HepG2 (cell line): ENCODE measurements around the gene NAB2. TPM values are rescaled to one million over a fixed set of nuclear protein-coding genes. Genes with fewer than 3 reads are reported as not detected.

Source experiments
- ATAC-seq: fragments of 200-7000 bp; cut with Tn5 transposase; 3 replicates; pipeline ENCODE4 v1.9.1; 2020; ENCODE audit warnings: mild to moderate bottlenecking, moderate library complexity
- BruUV-seq: library from RNA; stranded (reverse); fragments of 400-500 nt; replicated peaks from 2 replicates; lab custom pipeline; 2021; lab: Mats Ljungman, UMichigan
- CTCF ChIA-PET: fragments of 300-600 bp; formaldehyde crosslinking; extraction: SDS; loops from one replicate; lab custom pipeline; 2021; ENCODE audit warnings: low total read pairs, inconsistent platforms, low intra/inter-chr PET ratio; lab: Yijun Ruan, JAX
- POLR2A ChIA-PET: fragments of 350-600 bp; sonication (Branson Sonifier 250); formaldehyde crosslinking; loops from one replicate; lab custom pipeline; 2020; ENCODE audit warnings: antibody characterized with exemption, inconsistent platforms; lab: Yijun Ruan, JAX
- DNase-seq: peaks from one replicate; pipeline ENCODE4 v3.0.0-alpha.2; 2015; ENCODE audit warnings: low spot score
- FAIRE-seq: peaks from 3 replicates; lab custom pipeline; 2011; peaks lifted over from hg19 to GRCh38; lab: Jason Lieb, UNC
- H2AFZ ChIP-seq: one replicate; pipeline ENCODE4 v1.6.1; 2011; ENCODE audit warnings: low read length, inconsistent platforms
- H3K27ac ChIP-seq: fragments of 300-600 bp; 3 replicates; pipeline ENCODE4 v1.8.0; 2011; ENCODE audit warnings: mixed run types, mild to moderate bottlenecking, mixed read lengths, low read length, inconsistent platforms; ENCODE audit not compliant: insufficient read depth; ENCODE audit errors: extremely low read length
- H3K27me3 ChIP-seq, 2 experiments: fragments of 200-600 bp in 1 of 2; 2 replicates in 1 of 2; 3 replicates in 1 of 2; pipeline versions ENCODE4 v1.6.0 to v1.8.0; 2011; ENCODE audit warnings: low read length in 2 of 2, mild to moderate bottlenecking in 2 of 2, moderate library complexity in 2 of 2, inconsistent platforms in 1 of 2; ENCODE audit not compliant: insufficient read depth in 2 of 2, control insufficient read depth in 1 of 2
- H3K36me3 ChIP-seq, 2 experiments: fragments of 200-600 bp in 1 of 2; replicated peaks in 1 of 2; 2 replicates in 1 of 2; 3 replicates in 1 of 2; pipeline versions ENCODE4 v1.5.1 to v1.8.0; 2011; ENCODE audit warnings: low read length in 2 of 2, inconsistent platforms in 1 of 2; ENCODE audit not compliant: insufficient read depth in 2 of 2, control insufficient read depth in 1 of 2
- H3K4me1 ChIP-seq: 2 replicates; pipeline ENCODE4 v1.5.1; 2012; ENCODE audit warnings: low read length, inconsistent platforms; ENCODE audit not compliant: insufficient read depth
- H3K4me2 ChIP-seq: 2 replicates; pipeline ENCODE4 v1.6.0; 2011; ENCODE audit warnings: low read depth, low read length, inconsistent platforms
- H3K4me3 ChIP-seq, 3 experiments: fragments of 200-600 bp in 1 of 3; sonication (generic), shearing (Covaris generic) in 1 of 3; replicated peaks in 1 of 3; 2 replicates each; pipeline ENCODE4 v1.5.1; 2011 to 2016; ENCODE audit warnings: low read length in 3 of 3, inconsistent platforms in 2 of 3, low read depth in 2 of 3, mild to moderate bottlenecking in 2 of 3, control low read depth in 1 of 3, mixed read lengths in 1 of 3; ENCODE audit not compliant: insufficient read depth in 1 of 3
- H3K79me2 ChIP-seq: one replicate; pipeline ENCODE4 v1.6.1; 2011; ENCODE audit warnings: low read length, inconsistent platforms; ENCODE audit not compliant: insufficient read depth
- H3K9ac ChIP-seq: 2 replicates; pipeline ENCODE4 v1.6.0; 2011; ENCODE audit warnings: mild to moderate bottlenecking, low read depth, low read length, inconsistent platforms; ENCODE audit not compliant: insufficient read depth
- H3K9me3 ChIP-seq: 2 replicates; pipeline ENCODE4 v1.5.1; 2012; ENCODE audit warnings: mild to moderate bottlenecking, low read length
- H4K20me1 ChIP-seq: 2 replicates; pipeline ENCODE4 v1.6.0; 2011; ENCODE audit warnings: inconsistent platforms, mild to moderate bottlenecking, low read length, moderate library complexity; ENCODE audit not compliant: insufficient read depth
- KLF6 ChIP-seq: IDR thresholded peaks from 2 replicates; pipeline ENCODE4 v1.8.0; 2016; ENCODE audit warnings: missing biosample characterization, missing genetic modification reagents
- WGBS: methylation state at CpG from one replicate; pipeline ENCODE4 v1.1.6; 2017; ENCODE audit warnings: low lambda C conversion rate; 5-methylcytosine and 5-hydroxymethylcytosine counted together
- in situ Hi-C: cut with HindIII; loops from 2 replicates; pipeline ENCODE4 v1.10.0; 2017; ENCODE audit warnings: low pct_unique_long_range_greater_than_20kb; ENCODE audit not compliant: extremely low pct_ligation_motif_present
- intact Hi-C: fragments of 100-400 bp; cut with micrococcal nuclease; formaldehyde crosslinking; loops from one replicate; pipeline ENCODE4 v1.10.0; 2022; ENCODE audit not compliant: unreplicated experiment
- polyA plus RNA-seq, 8 experiments: library from polyadenylated mRNA; depleted of rRNA in 3 of 8; stranded (reverse) in 7 of 8; unstranded in 1 of 8; fragments of >200 nt; fragmentation: Illumina TruSeq in 4 of 8; extraction: Trizol in 4 of 8; gene quantifications; 2 replicates each; pipeline versions ENCODE4 v1.2.1 to v1.2.3, GENCODE V29; 2011 to 2016; ENCODE audit warnings: low read depth in 4 of 8, missing spikeins in 1 of 8, mixed read lengths in 1 of 8; ENCODE audit not compliant: insufficient read depth in 1 of 8
- total RNA-seq, 5 experiments: library from RNA; depleted of rRNA; stranded (reverse); fragments of >200 nt; fragmentation: Illumina TruSeq; extraction: Trizol; gene quantifications; 2 replicates each; pipeline ENCODE4 v1.2.3, GENCODE V29; 2016; ENCODE audit warnings: low read depth in 1 of 5
- TF ChIP-seq, protein P1 (sequence below): sonication (generic); formaldehyde crosslinking; IDR thresholded peaks from 2 replicates; pipeline ENCODE4 v1.4.0; 2020; ENCODE audit warnings: missing genetic modification reagents

NAB2 gene
- total and polyA plus RNA-seq, 2 of the 13 experiments (the other 11 are each of a cell fraction or from before 2014, with no cell fraction given), result 11.7 to 12.9 TPM

DNA sequence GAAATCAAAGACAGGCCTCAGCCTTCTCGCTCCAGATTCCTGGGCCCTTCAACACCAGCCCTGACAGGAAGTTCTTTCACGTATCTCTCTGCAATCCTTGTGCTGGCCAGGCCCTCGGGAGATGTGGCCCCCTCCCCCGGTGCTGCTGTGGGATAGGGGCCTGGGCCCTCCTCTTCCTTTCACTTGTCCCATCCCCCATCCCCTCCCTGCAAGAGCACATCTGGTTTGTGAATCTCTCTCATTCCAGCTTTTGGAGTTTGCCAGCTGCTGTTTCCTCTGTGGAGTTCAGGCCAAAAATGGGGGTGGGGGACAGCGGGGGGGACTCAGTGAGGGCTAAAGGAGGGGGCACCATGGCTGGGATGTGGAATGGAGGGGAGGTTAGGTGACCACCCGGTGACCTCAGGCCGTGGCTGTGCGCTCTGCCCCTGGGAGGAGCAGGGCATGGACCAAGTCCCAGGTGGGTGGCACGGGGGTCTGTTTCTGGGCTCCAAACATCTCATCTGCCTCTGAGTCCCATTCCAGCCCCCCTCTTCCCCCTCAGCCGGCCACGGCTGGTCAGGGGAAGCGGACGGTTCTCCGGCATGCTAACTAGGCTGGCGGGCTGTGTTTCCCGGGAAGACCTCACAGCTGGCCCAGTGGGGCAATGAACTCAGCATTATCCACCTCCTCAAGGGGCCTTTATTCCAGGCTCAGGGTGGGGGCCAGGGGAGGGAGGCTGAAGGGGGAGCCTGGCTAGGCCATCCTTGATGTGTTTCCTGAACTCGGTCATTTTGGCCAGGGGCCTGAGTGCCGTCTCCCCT is 46.8 kb downstream of the NAB2 start:
- CTCF ChIA-PET, result no interaction called here
- Histone ChIP-seq H3K36me3 (peaks cover 10 to 24% of the 10 kb centered on the region in 2 experiments; a peak in 4 of 5 replicates), H3K27ac (peak overlapping the region; percentile 42), H2AFZ (no peak overlapping the region), H3K4me3 (no peak overlapping the region), H3K4me1 (peaks cover 100% of the 10 kb centered on the region), H3K4me2 (0 out of 2 replicates have a peak overlapping the region, but pooled peaks have one; percentile 0), H3K79me2 (peaks cover 63% of the 10 kb centered on the region), H3K9ac (no peak overlapping the region), H3K27me3 (no peaks in the 10 kb centered on the region), H3K9me3 (no peaks in the 10 kb centered on the region)
- intact Hi-C loops, result no loop called here
- POLR2A ChIA-PET, result interaction anchor here (4.3 to 16.0 kb wide), 3 partner anchors 7 to 24 kb away, joined by 19 to 827 read pairs (median 157); partner anchors contain the start of genes LRP1, LRP1-AS and STAT6
- no peak for ATAC-seq
- no peak for FAIRE-seq
- BruUV-seq, result no TSS peak
- no peak for DNase-seq
- in situ Hi-C loops, result no loop called here
- TF ChIP-seq, protein P1, sequence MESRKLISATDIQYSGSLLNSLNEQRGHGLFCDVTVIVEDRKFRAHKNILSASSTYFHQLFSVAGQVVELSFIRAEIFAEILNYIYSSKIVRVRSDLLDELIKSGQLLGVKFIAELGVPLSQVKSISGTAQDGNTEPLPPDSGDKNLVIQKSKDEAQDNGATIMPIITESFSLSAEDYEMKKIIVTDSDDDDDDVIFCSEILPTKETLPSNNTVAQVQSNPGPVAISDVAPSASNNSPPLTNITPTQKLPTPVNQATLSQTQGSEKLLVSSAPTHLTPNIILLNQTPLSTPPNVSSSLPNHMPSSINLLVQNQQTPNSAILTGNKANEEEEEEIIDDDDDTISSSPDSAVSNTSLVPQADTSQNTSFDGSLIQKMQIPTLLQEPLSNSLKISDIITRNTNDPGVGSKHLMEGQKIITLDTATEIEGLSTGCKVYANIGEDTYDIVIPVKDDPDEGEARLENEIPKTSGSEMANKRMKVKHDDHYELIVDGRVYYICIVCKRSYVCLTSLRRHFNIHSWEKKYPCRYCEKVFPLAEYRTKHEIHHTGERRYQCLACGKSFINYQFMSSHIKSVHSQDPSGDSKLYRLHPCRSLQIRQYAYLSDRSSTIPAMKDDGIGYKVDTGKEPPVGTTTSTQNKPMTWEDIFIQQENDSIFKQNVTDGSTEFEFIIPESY, result peak; percentile 21; the same call in 1 of the 2 replicates
- no peak for TF ChIP-seq KLF6 (CRISPR knock-in tag)
- TF ChIP-seq, all 625 proteins: peak for 1
- 88% methylated on average over 18 of the region's 18 CpGs for WGBS
- peaks cover 31% of the 10 kb centered on the region for H4K20me1 ChIP-seq
